AG09319 (cell line): ENCODE results near the gene CRMP1.
"Not testable (repeated sequence)": the region's sequence is repeated elsewhere in the genome, so short reads cannot be mapped to it uniquely, and the experiment has no call there.

Source experiments
- DNase-seq: peaks from one replicate; pipeline ENCODE4 v3.0.0-alpha.2; 2010; ENCODE audit warnings: low read depth; ENCODE audit errors: extremely low read depth
- TF ChIP-seq, protein P1 (sequence below): IDR thresholded peaks from 2 replicates; pipeline ENCODE4 v1.5.1; 2011; ENCODE audit warnings: low read depth, mild to moderate bottlenecking, inconsistent platforms, low read length, moderate library complexity

Gene CRMP1

DNA sequence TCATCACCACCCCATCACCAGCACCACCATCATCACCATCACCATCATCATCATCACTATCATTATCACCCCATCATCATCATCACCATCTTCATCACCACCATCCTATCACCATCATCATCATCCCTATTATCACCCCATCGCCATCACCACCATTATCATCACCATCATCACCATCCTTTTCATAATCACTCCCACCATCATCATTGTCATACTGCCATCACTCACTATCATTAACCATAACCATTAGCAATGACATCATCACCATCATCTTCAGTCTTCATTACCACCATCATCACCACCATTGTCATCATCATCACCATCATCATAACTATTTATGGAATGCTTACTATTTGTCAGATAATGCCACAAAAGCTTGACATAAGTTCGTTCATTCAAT lies 35.7 kb downstream of the CRMP1 start:
- DNase-seq, result no peak
- TF ChIP-seq, protein P1, sequence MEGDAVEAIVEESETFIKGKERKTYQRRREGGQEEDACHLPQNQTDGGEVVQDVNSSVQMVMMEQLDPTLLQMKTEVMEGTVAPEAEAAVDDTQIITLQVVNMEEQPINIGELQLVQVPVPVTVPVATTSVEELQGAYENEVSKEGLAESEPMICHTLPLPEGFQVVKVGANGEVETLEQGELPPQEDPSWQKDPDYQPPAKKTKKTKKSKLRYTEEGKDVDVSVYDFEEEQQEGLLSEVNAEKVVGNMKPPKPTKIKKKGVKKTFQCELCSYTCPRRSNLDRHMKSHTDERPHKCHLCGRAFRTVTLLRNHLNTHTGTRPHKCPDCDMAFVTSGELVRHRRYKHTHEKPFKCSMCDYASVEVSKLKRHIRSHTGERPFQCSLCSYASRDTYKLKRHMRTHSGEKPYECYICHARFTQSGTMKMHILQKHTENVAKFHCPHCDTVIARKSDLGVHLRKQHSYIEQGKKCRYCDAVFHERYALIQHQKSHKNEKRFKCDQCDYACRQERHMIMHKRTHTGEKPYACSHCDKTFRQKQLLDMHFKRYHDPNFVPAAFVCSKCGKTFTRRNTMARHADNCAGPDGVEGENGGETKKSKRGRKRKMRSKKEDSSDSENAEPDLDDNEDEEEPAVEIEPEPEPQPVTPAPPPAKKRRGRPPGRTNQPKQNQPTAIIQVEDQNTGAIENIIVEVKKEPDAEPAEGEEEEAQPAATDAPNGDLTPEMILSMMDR, result no peak

GRCh38 chr4:5856362-5856761 lies 36.5 kb downstream of the CRMP1 start:
- DNase-seq, result not testable (repeated sequence)

- TF ChIP-seq, protein P1, result no peak
These were observed 38.0 kb downstream of the CRMP1 start for GRCh38 chr4:5854929-5855328.

DNA sequence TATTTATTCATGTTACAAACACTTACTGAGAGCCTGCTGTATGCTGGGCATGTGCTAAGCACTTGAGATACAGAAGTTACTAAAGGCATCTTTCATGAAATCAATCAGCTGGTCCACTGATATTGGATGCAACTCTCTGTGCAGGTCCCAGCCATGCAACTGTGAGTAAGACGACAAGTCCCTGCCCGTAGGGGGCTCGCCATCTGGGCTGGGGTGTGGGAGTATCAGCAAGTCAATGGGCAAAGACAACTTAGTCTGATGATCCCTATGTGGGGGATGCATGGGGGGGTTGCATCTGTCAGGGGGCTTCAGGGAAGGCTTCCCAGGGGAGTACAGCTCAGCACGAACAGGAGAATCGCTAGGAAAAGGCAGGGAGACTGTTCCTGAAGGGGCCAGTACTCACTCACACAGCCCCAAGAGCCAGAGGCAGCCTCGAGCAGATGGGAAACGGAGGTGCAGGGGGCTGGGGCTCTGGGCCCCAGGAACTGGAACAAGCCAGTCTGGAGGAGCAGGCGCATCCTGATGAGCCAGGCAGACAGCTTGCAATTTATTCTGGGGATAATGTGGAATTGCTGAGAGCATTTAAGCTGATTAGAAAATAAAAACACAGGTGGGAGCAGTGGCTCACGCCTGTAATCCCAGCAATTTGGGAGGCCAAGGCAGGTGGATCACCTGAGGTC lies 40.2 kb downstream of the CRMP1 start:
- no peak for DNase-seq
- TF ChIP-seq, protein P1, result no peak

More at GRCh38 chr4:5854929-5855328, 38.0 kb downstream of the CRMP1 start:
- no peak for DNase-seq

GRCh38 chr4:5851637-5852301 lies 41.1 kb downstream of the CRMP1 start:
- TF ChIP-seq, protein P1, result no peak
- no peak for DNase-seq

DNA sequence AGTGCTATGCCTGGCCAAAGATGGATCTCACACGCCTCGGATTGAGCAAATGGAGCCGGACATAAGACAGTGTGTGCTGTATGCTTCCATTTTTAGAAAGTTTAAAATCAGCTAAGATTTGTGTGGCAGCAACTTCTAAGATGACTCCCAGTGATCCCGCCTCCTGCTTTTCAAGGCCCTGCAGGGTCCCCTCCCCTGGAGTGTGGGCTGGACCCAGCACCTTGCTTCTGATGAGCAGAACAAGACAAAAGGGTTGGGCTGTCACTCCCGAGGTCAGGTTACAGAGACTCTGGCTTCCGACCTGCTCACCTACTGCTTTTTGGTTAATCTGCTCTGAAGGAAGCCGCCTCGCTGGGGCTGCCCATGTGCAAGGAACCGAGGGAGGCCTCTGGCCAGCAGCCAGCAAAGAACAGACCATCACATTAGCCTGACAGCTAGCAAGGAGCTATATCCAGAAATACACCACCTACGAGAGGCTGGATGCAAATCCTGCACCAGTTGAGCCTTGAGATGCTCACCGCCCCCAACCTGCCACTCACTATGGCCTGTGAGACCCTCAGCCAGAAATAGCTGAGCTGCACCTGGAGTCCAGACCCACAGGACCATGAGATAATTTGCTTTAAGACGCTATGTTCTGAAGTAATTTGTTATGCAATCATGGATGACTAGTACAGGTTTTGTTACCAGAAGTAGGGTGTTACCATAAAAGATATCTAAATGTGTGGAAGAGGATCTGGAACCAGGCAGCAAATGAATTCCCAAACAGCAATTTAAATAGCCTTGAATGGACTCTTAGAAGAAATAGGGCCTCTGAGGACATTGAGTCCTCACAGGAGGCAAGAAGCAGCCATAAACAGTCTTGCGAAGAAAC lies 47.6 kb downstream of the CRMP1 start:
- TF ChIP-seq, protein P1, result no peak
- DNase-seq, result no peak

DNA sequence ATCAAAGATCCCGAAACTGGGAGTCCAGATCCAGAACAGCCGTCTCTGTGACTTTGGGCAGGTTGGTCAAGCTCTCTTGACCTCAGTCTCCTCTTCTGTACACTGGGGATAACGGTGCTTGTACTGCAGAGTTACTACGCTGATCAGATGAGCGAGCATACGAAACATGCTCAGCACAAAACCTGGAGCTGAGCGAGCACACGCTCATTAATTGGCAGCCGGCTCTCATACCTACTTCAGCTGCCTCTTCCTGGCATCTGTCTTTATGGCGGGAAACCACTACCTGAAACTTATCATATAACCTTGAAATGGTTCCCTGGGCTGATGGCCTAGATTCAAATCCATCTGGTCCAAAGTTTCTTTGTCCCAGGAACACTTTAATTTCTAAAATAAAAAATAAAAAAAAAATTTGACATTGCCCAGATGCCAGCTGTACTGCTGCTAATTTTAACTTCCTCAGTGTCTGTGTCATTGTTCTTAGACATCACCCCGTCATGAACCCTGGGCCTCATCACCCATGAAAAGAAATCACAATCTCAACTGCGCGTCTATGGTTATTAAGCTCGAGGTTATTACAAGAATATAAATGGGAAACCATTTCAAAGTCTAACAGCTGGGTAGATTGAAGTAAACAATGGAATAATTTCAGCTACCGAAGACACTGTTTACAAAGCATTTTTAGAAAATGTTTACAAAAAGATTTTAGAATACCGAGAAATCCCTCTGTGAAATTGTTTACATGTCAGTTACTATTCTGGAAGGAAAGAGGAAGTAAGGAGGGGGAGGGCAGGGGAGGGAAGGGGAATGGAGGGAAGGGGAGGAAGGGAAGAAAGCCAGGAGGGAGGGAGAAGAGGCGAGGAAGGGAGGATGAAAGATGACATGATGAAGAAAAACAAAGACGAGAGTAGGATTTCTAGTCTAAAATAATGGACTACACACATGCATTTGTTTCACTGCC lies 49.0 kb downstream of the CRMP1 start:
- TF ChIP-seq, protein P1, result no peak
- DNase-seq, result no peak
